Kidney (tissue), 14 donors: ENCODE data around the gene VSTM4. TPM values are rescaled to one million over a fixed set of nuclear protein-coding genes. Genes with fewer than 3 reads are reported as not detected.
A peak's percentile ranks its signal among the peaks of the same experiment; 100 is the strongest.

Experiments used
- DNase-seq, 5 donors: peaks; one replicate each; pipeline ENCODE4 v3.0.0-alpha.2; 2013 to 2020
- FAIRE-seq: peaks from 2 replicates; lab custom pipeline; 2012; peaks lifted over from hg19 to GRCh38; lab: Jason Lieb, UNC
- H3K27ac ChIP-seq, 2 donors: one replicate each; pipeline ENCODE4 v1.7.0; 2013; ENCODE audit warnings: low read depth in 2 of 2, low read length in 2 of 2, inconsistent platforms in 1 of 2
- H3K27me3 ChIP-seq: one replicate; pipeline ENCODE4 v1.7.1; 2013; ENCODE audit warnings: low read length, inconsistent platforms; ENCODE audit not compliant: control insufficient read depth, insufficient read depth
- H3K36me3 ChIP-seq, 3 donors: one replicate each; pipeline versions ENCODE4 v1.7.0 to v1.7.1; 2013; ENCODE audit warnings: low read length in 3 of 3, control low read depth in 1 of 3, inconsistent platforms in 1 of 3; ENCODE audit not compliant: insufficient read depth in 3 of 3, control insufficient read depth in 2 of 3
- H3K4me1 ChIP-seq, 3 donors: one replicate each; pipeline versions ENCODE4 v1.7.0 to v1.7.1; 2013; ENCODE audit warnings: low read length in 3 of 3, inconsistent platforms in 1 of 3, low read depth in 1 of 3; ENCODE audit not compliant: control insufficient read depth in 2 of 3, insufficient read depth in 2 of 3
- H3K4me3 ChIP-seq, 3 donors: one replicate each; pipeline versions ENCODE4 v1.7.0 to v1.8.1; 2013; ENCODE audit warnings: low read length in 3 of 3, control low read depth in 1 of 3, inconsistent platforms in 1 of 3
- H3K9ac ChIP-seq, 3 donors: one replicate each; pipeline versions ENCODE4 v1.7.0 to v1.7.1; 2013; ENCODE audit warnings: low read length in 3 of 3, control low read depth in 1 of 3, inconsistent platforms in 1 of 3
- H3K9me3 ChIP-seq, 3 donors: one replicate each; pipeline versions ENCODE4 v1.7.0 to v1.7.1; 2013; ENCODE audit warnings: low read length in 3 of 3, control low read depth in 1 of 3, inconsistent platforms in 1 of 3; ENCODE audit not compliant: control insufficient read depth in 2 of 3, insufficient read depth in 1 of 3
- intact Hi-C: fragments of 100-400 bp; cut with DNase I; formaldehyde crosslinking; loops from one replicate; pipeline ENCODE4 v1.11.1; 2022
- polyA plus RNA-seq: library from polyadenylated mRNA; stranded (reverse); fragments of 350-450 nt; fragmentation: Illumina TruSeq; extraction: RNeasy Lipid Tissue Mini Kit (QIAGEN cat#74804); gene quantifications from one replicate; pipeline ENCODE4 v1.2.3, GENCODE V29; 2014; ENCODE audit warnings: low read depth, low replicate concordance; ENCODE audit not compliant: insufficient read depth
- total RNA-seq: library from RNA; stranded (reverse); fragmentation: NEBNext Ultra II Directional; extraction: Animal tissue kit (Norgen Biotek cat#: 25700); gene quantifications from one replicate; pipeline ENCODE4 v1.2.1, GENCODE V29; 2021
- TF ChIP-seq, protein P1 (sequence below): IDR thresholded peaks from 3 replicates; pipeline ENCODE4 v1.5.1; 2012; ENCODE audit warnings: mild to moderate bottlenecking, moderate library complexity, borderline replicate concordance; ENCODE audit not compliant: insufficient read depth; ENCODE audit errors: extremely low read depth
- donor health status: control.
- donor health status: control.
- donor health status: control.
- donor health status: control.
- donor health status: control.
- donor health status: DM: yes; HTN: yes; CAD: no.
- donor health status: Normal renal cell carcinoma (clear cell type).

Gene VSTM4
- total and polyA plus RNA-seq, 2 donors from 2014 or later: 7.4 to 8.5 TPM

DNA sequence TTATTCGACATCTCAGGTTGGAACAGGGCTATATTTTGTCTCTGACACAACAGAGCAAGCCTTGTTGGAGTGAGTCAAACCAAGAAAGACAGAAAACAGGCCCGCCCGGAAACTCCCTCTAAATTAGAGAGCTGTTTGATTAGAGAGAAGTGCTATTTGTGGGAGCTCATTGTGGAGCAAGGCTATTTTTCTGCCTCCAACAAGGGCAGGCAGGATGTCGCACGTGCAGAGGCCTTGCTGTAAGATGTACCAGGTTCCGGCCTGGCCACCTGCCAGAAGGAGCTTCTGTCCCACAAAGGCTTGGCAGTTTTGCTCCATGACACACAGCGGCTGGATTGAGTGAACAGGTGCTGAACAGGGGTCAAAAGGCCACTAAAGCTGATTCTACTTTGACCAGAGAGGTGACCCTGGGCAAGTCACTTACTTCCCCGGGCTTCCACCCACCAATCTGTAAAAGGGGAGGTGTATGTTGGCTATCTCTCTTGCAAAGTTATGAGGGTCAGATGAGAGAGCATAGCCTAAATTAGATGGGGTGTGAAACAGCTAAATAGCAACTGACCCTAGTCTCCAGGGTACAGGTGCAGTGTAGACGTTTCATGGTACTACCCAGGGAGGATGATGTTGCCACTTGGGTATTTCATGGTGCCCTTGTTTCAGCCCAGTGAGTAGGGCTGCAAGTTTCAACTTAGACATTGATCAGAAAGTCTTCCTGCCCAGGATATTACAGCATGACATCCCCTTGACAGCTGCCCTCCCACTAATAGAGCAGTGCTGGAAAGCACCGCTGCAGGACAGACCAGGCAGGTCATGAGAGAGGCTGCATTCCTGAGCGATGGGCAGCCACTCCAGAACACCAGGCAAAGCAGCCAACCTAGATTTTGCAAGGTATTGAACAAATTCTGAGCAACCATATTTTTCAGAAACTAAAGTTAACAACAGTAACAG, 62.0 kb downstream of the VSTM4 start:
- no peaks in the 10 kb centered on the region for H3K27me3 ChIP-seq
- DNase-seq (peak in 1 of 5 donors; percentile 7), FAIRE-seq (no peak)
- TF ChIP-seq, protein P1, sequence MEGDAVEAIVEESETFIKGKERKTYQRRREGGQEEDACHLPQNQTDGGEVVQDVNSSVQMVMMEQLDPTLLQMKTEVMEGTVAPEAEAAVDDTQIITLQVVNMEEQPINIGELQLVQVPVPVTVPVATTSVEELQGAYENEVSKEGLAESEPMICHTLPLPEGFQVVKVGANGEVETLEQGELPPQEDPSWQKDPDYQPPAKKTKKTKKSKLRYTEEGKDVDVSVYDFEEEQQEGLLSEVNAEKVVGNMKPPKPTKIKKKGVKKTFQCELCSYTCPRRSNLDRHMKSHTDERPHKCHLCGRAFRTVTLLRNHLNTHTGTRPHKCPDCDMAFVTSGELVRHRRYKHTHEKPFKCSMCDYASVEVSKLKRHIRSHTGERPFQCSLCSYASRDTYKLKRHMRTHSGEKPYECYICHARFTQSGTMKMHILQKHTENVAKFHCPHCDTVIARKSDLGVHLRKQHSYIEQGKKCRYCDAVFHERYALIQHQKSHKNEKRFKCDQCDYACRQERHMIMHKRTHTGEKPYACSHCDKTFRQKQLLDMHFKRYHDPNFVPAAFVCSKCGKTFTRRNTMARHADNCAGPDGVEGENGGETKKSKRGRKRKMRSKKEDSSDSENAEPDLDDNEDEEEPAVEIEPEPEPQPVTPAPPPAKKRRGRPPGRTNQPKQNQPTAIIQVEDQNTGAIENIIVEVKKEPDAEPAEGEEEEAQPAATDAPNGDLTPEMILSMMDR: no peak
- H3K9ac ChIP-seq: no peak overlapping the region
- H3K4me1 ChIP-seq: peaks cover 0 to 22% (median 0%) of the 10 kb centered on the region in 3 donors
- H3K36me3 ChIP-seq: no peaks in the 10 kb centered on the region
- no peak overlapping the region for H3K27ac ChIP-seq
- H3K9me3 ChIP-seq: no peaks in the 10 kb centered on the region
- intact Hi-C loops: no loop called here
- H3K4me3 ChIP-seq: no peak overlapping the region

DNA sequence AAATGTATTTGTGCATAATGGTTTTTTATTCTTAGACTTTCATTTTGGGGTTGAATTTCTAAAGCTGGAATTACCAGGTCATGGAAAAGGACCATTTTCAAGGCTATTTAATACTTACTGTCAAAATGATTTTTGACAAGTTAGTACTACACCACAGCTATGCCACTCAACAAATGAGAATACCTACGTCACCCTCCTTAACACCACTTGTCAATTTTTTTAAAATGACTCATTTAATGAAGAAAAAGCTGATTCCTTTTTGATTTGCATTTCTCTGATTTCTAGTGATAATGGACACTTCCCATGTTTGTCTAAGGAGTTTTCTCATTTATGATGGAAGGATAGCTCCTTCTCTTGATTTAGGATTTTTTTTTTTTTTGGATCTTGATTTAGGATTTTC, 63.3 kb downstream of the VSTM4 start:
- intact Hi-C loops: no loop called here
- H3K27ac ChIP-seq: no peak overlapping the region
- no peak for FAIRE-seq

DNA sequence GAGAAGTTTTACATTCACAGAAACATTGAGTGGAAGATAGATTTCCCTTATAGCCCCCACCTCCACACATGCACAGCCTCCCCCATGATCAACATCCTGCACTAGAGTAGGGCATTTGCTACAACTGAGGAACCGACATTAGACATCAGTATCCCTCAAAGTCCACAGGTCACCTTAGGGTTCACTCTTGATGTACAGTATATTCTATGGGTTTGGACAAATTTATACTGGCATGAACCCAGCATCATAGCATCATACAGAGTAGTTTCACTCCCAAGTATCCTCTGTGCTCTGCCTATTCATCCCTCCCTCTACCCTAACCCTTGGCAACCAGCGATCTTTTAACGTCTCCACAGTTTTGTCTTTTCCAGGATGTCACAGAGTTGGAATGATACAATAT, 64.4 kb downstream of the VSTM4 start:
- DNase-seq: peak in 1 of 5 donors; percentile 6
- no peaks in the 10 kb centered on the region for H3K9me3 ChIP-seq
- H3K36me3 ChIP-seq: no peaks in the 10 kb centered on the region
- H3K27ac ChIP-seq: no peak overlapping the region
- no peak overlapping the region for H3K9ac ChIP-seq
- no peaks in the 10 kb centered on the region for H3K27me3 ChIP-seq
- FAIRE-seq: no peak
- peaks cover 0 to 7% (median 0%) of the 10 kb centered on the region in 3 donors for H3K4me1 ChIP-seq
- TF ChIP-seq, protein P1: no peak
- H3K4me3 ChIP-seq: no peak overlapping the region
- intact Hi-C loops: no loop called here

More for the DNA sequence above, 63.3 kb downstream of the VSTM4 start:
- H3K27me3 ChIP-seq: no peaks in the 10 kb centered on the region
- no peaks in the 10 kb centered on the region for H3K9me3 ChIP-seq
- no peak overlapping the region for H3K4me3 ChIP-seq
- no peak for DNase-seq
- TF ChIP-seq, protein P1: no peak
- peaks cover 0 to 10% (median 0%) of the 10 kb centered on the region in 3 donors for H3K4me1 ChIP-seq
- H3K36me3 ChIP-seq: no peaks in the 10 kb centered on the region
- no peak overlapping the region for H3K9ac ChIP-seq
